ENCODE results near the gene CTNNA3. TPM values are rescaled to one million over a fixed set of nuclear protein-coding genes. Genes with fewer than 3 reads are reported as not detected.

Gene CTNNA3
- total RNA-seq, 1 donor from 2014 or later, result 0.30 TPM

- no peaks in the 10 kb centered on the region for H3K36me3 Mint-ChIP-seq (ENCODE audit: unreplicated experiment)
- H3K27me3 Mint-ChIP-seq (ENCODE audit: unreplicated experiment), result peaks cover 3% of the 10 kb centered on the region
- no peaks in the 10 kb centered on the region for H3K4me1 Mint-ChIP-seq (ENCODE audit: unreplicated experiment)
- H3K27ac Mint-ChIP-seq (ENCODE audit: unreplicated experiment), result no peak overlapping the region
- no peak for TF ChIP-seq CTCF (IDR thresholded peaks at IDR 0.05)
- DNase-seq (ENCODE audit: extremely low spot score, unreplicated experiment), result no peak
- no peak overlapping the region for H3K4me3 Mint-ChIP-seq (ENCODE audit: unreplicated experiment)
- H3K9me3 Mint-ChIP-seq (ENCODE audit: unreplicated experiment), result no peaks in the 10 kb centered on the region
Observed at GRCh38 chr10:66673071-66673470, 1022.9 kb downstream of the CTNNA3 start.

- Mint-ChIP-seq H3K9me3 (ENCODE audit: unreplicated experiment) (no peaks in the 10 kb centered on the region), H3K36me3 (ENCODE audit: unreplicated experiment) (no peaks in the 10 kb centered on the region), H3K4me1 (ENCODE audit: unreplicated experiment) (no peaks in the 10 kb centered on the region), H3K27ac (ENCODE audit: unreplicated experiment) (no peak overlapping the region), H3K4me3 (ENCODE audit: unreplicated experiment) (no peak overlapping the region), H3K27me3 (ENCODE audit: unreplicated experiment) (peaks cover 3% of the 10 kb centered on the region)
- DNase-seq (ENCODE audit: extremely low spot score, unreplicated experiment), result no peak
- TF ChIP-seq CTCF (IDR thresholded peaks at IDR 0.05), result no peak
Observed at GRCh38 chr10:66671562-66671961, 1024.4 kb downstream of the CTNNA3 start.

GRCh38 chr10:66671064-66671463 lies 1024.9 kb downstream of the CTNNA3 start:
- Mint-ChIP-seq H3K4me1 (ENCODE audit: unreplicated experiment) (no peaks in the 10 kb centered on the region), H3K36me3 (ENCODE audit: unreplicated experiment) (no peaks in the 10 kb centered on the region), H3K27ac (ENCODE audit: unreplicated experiment) (no peak overlapping the region), H3K27me3 (ENCODE audit: unreplicated experiment) (peaks cover 3% of the 10 kb centered on the region), H3K9me3 (ENCODE audit: unreplicated experiment) (no peaks in the 10 kb centered on the region), H3K4me3 (ENCODE audit: unreplicated experiment) (no peak overlapping the region)
- TF ChIP-seq CTCF (IDR thresholded peaks at IDR 0.05), result no peak
- DNase-seq (ENCODE audit: extremely low spot score, unreplicated experiment), result no peak

- H3K4me1 Mint-ChIP-seq (ENCODE audit: unreplicated experiment), result no peaks in the 10 kb centered on the region
- no peak overlapping the region for H3K27ac Mint-ChIP-seq (ENCODE audit: unreplicated experiment)
- DNase-seq (ENCODE audit: extremely low spot score, unreplicated experiment), result no peak
- peaks cover 2% of the 10 kb centered on the region for H3K36me3 Mint-ChIP-seq (ENCODE audit: unreplicated experiment)
- TF ChIP-seq CTCF (IDR thresholded peaks at IDR 0.05), result no peak
- H3K9me3 Mint-ChIP-seq (ENCODE audit: unreplicated experiment), result peaks cover 20% of the 10 kb centered on the region
- no peak overlapping the region for H3K4me3 Mint-ChIP-seq (ENCODE audit: unreplicated experiment)
- H3K27me3 Mint-ChIP-seq (ENCODE audit: unreplicated experiment), result peaks cover 4% of the 10 kb centered on the region
Observed at GRCh38 chr10:66656499-66656898, 1039.5 kb downstream of the CTNNA3 start.

GRCh38 chr10:66654861-66655260 lies 1041.1 kb downstream of the CTNNA3 start:
- DNase-seq (ENCODE audit: extremely low spot score, unreplicated experiment), result no peak
- Mint-ChIP-seq H3K4me3 (ENCODE audit: unreplicated experiment) (no peak overlapping the region), H3K4me1 (ENCODE audit: unreplicated experiment) (no peaks in the 10 kb centered on the region), H3K27me3 (ENCODE audit: unreplicated experiment) (peaks cover 4% of the 10 kb centered on the region), H3K36me3 (ENCODE audit: unreplicated experiment) (peaks cover 2% of the 10 kb centered on the region), H3K9me3 (ENCODE audit: unreplicated experiment) (peaks cover 20% of the 10 kb centered on the region), H3K27ac (ENCODE audit: unreplicated experiment) (no peak overlapping the region)
- TF ChIP-seq CTCF (IDR thresholded peaks at IDR 0.05), result no peak
